ENCODE results near the gene MLLT11.
"Not testable (repeated sequence)": the region's sequence is repeated elsewhere in the genome, so short reads cannot be mapped to it uniquely, and the experiment has no call there.

MLLT11 gene

GRCh38 chr1:151058692-151059091 lies 1.5 kb upstream of the MLLT11 start:
- DNase-seq: no peak

GRCh38 chr1:151059109-151060006 lies 839 bp upstream of the MLLT11 start, which contains the start of gene CDC42SE1:
CDC42SE1 (minus strand) TSS chr1:151059622; CDS start chr1:151055730, 3,892 bp downstream.
- DNase-seq: peak; percentile 91

GRCh38 chr1:151060657-151061421 lies 642 bp downstream of the MLLT11 start:
- DNase-seq: no peak

GRCh38 chr1:151061704-151062103 lies 1.5 kb downstream of the MLLT11 start:
- DNase-seq: no peak

- DNase-seq: no peak
These were observed 2.7 kb downstream of the MLLT11 start for GRCh38 chr1:151062741-151063371.

- DNase-seq: no peak
These were observed 5.0 kb downstream of the MLLT11 start for GRCh38 chr1:151065089-151065645.

GRCh38 chr1:151067185-151067584 lies 7.0 kb downstream of the MLLT11 start:
- no peak for DNase-seq

GRCh38 chr1:151069103-151069486 lies 8.9 kb downstream of the MLLT11 start:
- DNase-seq: no peak

GRCh38 chr1:151070474-151071276 lies 10.5 kb downstream of the MLLT11 start, which contains the start of gene GABPB2:
GABPB2 (plus strand) TSS chr1:151070761; CDS start chr1:151088190, 17,429 bp downstream.
- peak; percentile 95 for DNase-seq

GRCh38 chr1:151072224-151072623 lies 12.0 kb downstream of the MLLT11 start:
- DNase-seq: no peak

- DNase-seq: no peak
These were observed 25.9 kb downstream of the MLLT11 start for GRCh38 chr1:151085953-151086559.

- DNase-seq: not testable (repeated sequence)
These were observed 37.2 kb downstream of the MLLT11 start for GRCh38 chr1:151097426-151097825.

- DNase-seq: no peak
These were observed 37.9 kb downstream of the MLLT11 start for GRCh38 chr1:151098126-151098525.

- no peak for DNase-seq
These were observed 44.4 kb downstream of the MLLT11 start for GRCh38 chr1:151104630-151105029.

- DNase-seq: no peak
These were observed 46.7 kb downstream of the MLLT11 start for GRCh38 chr1:151106894-151107293.

GRCh38 chr1:151108331-151108730 lies 48.1 kb downstream of the MLLT11 start:
- DNase-seq: no peak

- DNase-seq: no peak
These were observed 53.7 kb downstream of the MLLT11 start for GRCh38 chr1:151113877-151114276.
